Hepatic stellate cell (primary cell): ENCODE results near the gene SEBOX.

ENCODE experiments used
- DNase-seq: peaks from one replicate; pipeline ENCODE4 v3.0.0; 2011; ENCODE audit warnings: low spot score

SEBOX gene, protein sequence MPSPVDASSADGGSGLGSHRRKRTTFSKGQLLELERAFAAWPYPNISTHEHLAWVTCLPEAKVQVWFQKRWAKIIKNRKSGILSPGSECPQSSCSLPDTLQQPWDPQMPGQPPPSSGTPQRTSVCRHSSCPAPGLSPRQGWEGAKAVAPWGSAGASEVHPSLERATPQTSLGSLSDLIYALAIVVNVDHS

DNA sequence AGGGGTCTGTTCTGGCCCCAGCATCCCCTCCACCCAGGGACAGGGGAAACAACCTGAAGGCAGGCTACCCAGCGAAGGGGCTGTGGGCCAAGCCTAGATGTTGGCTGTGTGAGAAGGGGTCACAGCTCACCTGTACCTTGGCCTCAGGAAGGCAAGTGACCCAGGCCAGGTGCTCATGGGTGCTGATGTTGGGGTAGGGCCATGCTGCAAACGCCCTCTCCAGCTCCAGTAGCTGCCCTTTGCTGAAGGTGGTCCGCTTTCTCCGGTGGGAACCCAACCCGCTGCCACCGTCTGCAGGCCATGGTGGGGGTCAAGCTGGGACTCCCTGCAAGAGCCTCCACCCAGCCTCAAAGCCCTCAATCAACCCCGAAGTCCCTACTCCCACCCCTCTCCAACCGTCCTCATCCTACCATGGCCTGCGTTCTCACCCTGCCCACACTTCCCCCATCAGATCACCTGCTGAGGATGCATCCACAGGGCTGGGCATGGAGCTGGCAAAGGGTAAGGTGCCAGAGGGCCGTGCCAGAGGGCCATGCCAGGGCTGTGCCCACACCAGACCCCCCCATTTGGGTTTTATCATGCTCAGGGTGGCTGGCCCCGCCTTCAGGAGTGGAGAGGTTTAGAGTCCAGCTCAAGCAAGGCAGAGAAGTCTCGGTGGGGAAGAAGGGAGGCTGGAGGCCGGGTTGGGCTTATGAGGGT lies at the start of gene SEBOX:
Gene SEBOX (minus strand): TSS at position 535 of the 699 bp plus-strand sequence. CDS start 48 bp downstream, at position 487.
- no peak for DNase-seq

GRCh38 chr17:28413804-28414203 lies 48.8 kb upstream of the SEBOX start:
- DNase-seq: no peak

DNA sequence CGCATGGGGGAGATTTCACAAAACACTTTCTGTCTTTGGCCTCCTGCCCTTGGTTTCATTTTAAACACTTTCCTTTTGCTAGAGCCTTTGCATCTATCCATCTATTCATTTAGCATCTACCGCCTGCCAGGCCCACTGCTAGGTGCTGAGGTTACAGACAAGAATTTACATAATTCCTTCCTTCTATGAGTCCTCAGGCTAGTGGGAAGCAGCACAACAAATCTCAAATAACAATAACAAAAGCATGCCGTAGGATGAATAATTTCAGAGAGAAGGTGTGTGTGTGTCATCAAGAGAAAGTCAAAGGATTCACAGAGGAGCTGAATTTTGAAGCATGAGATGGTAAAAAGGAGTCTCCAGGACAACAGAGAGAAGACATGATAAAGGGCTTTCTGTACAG lies 47.1 kb upstream of the SEBOX start:
- DNase-seq: no peak

DNA sequence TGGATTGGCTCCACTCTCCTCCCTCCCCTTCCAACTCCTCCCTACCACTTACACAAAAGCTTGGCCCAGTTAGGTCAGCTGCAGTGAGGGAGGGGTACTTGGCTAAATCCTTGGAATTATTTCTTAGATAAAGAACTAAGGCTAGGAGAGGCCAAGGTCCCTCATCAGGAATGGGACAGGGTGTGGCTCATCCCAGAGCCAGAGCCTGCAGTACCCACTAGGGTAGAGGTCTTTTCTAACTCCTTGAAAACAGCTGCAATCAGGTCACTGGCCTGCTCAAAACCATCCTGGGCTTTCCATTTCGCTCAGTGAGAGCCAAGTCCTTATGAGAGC lies 42.9 kb upstream of the SEBOX start:
- no peak for DNase-seq

DNA sequence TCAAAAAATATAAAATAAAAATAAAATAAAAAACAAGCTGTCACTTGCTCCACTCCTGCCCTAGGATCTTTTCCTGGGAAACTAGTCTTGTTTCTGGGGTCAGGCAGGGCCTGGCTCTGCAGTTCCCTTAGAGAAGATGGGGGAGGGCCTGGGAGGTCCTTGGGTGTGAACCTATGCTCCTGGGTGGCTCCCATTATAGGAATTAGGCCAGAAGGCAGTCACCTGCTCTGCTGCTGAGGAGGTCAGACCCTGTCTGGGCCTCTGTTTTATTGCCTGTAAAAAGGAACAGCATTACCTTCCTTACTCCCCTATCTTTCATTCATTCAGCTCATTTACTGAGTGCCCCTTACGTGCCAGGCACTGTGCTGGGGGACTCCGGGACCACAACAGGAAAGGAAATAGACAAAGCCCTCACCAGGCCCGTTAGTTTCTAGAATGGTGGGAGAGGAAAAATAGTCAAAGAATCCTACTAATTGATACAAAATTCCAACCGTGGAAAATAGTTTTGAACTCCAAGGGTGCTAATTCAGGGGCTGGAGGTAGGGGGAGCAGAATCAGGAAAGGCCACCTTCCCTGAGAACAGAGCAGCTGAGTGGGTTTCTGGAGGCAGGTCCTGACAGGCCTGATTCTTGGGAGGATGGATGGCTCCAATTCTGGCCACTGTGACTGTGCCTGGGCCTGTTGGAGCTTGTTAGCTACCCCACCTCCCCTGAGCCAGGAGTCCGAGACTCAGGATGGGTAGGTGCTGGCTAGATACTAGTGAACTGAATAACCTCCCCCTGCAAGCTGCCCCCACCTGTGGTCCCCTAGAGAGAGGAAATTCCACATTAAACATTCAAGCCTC lies 42.4 kb upstream of the SEBOX start:
- no peak for DNase-seq

GRCh38 chr17:28406473-28406814 lies 41.4 kb upstream of the SEBOX start:
- DNase-seq: no peak

- DNase-seq: peak; percentile 53
Observed at GRCh38 chr17:28405632-28406472, 40.9 kb upstream of the SEBOX start, which contains the start of gene SLC46A1. Gene SLC46A1 (minus strand): TSS chr17:28406212. CDS start chr17:28406114, 98 bp downstream.

DNA sequence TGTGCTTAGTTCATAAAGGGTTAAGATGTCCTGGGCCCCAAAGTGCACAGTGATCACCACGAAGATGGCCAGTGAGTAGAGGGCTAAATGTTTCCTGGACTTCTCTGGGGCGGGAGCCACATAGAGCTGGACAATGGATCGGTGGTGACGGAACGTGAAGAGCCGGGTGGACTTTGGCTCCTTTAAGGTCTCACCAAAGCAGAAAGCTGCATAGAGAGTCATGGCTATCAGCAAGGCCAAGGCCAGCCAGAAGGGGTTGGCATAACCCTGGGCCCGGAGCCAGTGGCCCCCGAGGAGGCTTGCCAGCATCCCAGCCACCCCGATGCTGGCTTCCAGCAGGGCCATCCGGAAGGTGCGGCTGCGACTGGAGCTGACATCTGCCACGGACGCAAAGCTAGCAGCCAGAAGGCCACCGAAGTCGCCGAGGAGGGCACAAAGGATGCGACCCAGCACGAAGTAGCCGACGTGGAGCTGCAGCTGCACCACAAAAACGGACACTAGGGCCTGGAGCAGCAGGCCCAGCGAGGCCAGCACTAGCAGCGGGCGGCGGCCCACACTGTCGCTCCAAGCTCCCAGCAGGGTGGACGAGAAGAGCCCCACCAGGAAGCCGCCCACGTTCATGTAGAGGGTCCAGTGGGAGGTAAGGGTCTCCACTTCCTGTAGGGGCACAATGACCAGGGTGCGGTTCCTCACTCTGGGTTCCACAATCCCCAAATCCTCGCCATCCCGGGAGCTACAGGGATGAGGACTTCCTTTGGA lies 40.0 kb upstream of the SEBOX start:
- no peak for DNase-seq

DNA sequence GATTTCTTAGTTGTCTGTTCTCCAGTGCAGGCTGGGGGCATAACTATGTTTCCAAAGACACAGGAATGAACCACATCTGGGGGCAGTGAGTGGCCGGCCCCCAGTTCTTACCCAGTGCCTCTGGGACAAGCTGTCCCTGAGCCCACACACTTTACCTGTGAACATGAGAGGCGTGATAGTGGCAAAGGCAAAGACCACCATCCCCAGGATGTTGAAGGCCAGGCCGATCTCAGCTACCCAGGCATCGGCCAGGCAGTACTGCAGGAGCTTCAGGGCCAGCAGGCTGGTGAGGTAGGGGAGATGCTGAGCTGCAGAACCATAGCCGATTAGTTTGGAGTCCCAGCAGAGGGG lies 39.4 kb upstream of the SEBOX start:
- no peak for DNase-seq

GRCh38 chr17:28404007-28404406 lies 39.0 kb upstream of the SEBOX start:
- DNase-seq: no peak

- DNase-seq: no peak
Observed at GRCh38 chr17:28402844-28403243, 37.8 kb upstream of the SEBOX start.

- no peak for DNase-seq
Observed at GRCh38 chr17:28402224-28402630, 37.2 kb upstream of the SEBOX start.

GRCh38 chr17:28399808-28400207 lies 34.8 kb upstream of the SEBOX start:
- no peak for DNase-seq

- DNase-seq: no peak
Observed at GRCh38 chr17:28398280-28398981, 33.4 kb upstream of the SEBOX start.

- no peak for DNase-seq
Observed at GRCh38 chr17:28397687-28398279, 32.8 kb upstream of the SEBOX start.

DNA sequence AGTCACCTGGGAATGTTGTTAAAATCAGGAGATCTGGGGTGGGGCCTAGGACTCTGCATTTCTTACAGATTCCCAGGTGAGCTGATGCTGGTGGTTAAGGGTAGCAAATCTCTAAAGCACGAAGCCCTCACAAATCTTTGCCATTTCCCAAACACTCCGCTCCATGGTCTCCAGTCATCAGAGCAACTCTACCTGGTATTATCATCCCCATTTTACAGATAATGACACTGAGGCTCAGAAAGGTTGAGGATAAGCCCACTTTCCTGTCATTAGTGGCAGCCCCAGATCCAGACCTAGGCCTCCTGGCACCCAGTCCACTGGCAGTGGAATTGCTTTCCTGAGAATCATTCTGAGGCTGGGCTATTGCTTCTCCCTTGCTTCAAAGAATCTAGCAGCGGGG lies 32.3 kb upstream of the SEBOX start:
- no peak for DNase-seq

- DNase-seq: no peak
Observed at GRCh38 chr17:28396635-28397239, 31.7 kb upstream of the SEBOX start.

DNA sequence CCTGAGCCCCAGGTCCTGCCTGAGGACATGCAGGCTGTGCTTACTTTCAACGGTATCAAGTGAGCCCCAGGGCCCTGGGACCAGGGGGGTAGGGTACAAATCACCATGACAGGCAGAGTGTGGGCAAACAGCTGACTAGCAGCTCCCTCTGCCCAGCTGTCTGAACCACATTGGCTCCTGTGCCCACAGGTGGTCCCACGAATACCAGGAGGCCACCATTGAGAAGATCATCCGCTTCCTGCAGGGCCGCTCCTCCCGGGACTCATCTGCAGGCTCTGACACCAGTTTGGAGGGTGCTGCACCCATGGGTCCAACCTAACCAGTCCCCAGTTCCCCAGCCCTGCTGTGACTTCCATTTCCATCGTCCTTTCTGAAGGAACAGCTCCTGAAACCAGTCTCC lies 31.0 kb upstream of the SEBOX start:
- DNase-seq: no peak

GRCh38 chr17:28395426-28395825 lies 30.4 kb upstream of the SEBOX start:
- DNase-seq: no peak
